Measurements from ENCODE around the gene CTSA. TPM values are rescaled to one million over a fixed set of nuclear protein-coding genes. Genes with fewer than 3 reads are reported as not detected.

Gene CTSA
- total RNA-seq, 1 experiment from 2014 or later = 282 TPM

DNA sequence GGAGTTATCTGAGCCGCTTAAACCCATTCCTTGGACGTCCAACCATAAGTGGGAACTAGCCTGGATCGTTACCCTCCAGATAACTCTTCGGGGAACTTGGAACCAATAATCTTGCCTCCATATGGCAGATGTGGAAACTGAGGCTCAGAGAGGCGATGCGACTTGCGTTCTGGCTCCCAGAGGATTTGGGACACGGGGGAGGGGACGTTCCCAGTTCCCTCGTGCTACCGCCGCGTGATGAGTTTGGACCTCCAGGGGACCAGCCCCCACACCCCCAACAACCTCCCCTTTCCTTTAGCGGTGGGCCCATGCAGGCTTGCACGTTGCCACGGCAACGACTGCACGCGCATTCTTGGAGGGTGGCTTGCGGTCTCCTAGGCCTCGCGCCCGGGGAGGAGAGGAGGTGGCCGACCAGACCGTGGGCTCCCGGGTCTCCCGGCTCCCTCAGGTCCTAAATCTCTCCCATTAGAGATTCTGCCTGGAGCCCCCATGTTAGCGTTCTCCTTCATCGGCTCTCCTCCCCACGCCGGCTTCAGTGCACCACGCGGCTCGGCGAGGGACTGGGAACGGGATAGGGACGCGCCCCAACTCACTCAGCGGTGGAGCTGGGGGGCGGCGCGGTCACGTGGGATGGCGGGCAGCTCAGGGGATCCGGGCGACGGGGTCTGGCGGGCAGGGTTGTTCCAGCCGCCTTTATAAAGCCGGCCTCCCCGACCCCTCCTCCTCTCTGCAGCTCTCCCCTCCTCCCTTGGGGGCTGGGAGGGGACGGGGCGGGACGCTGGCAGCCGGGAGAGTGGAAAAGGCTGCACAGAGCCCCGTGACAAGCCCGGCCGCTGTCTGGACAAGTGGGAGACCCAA is 20.6 kb downstream of the CTSA start, which contains the start of gene PLTP:
Gene PLTP (minus strand): TSS at position 670 of the 858 bp plus-strand sequence. CDS start 703 bp downstream, outside the sequence.
- CTCF ChIA-PET = interaction anchor here (0.6 to 1.0 kb wide), 3 partner anchors 21 to 1248 kb away, joined by 3 to 4 read pairs (median 4); partner anchors contain the start of genes CTSA and NEURL2
- intact Hi-C loops (cut with micrococcal nuclease; ENCODE audit: unreplicated experiment) = loop anchor here (2.0 kb wide), 1 partner anchor 23 kb away; the partner anchor contains the start of gene PCIF1

GRCh38 chr20:45912344-45912682 is 21.2 kb downstream of the CTSA start:
- CTCF ChIA-PET = interaction anchor here (1.0 kb wide), 1 partner anchor 21 kb away, joined by 4 read pairs; the partner anchor contains the start of genes CTSA and NEURL2
- H3K4me3 Mint-ChIP-seq (ENCODE audit: unreplicated experiment) = peak overlapping the region; percentile 72
- POLR2A ChIA-PET = interaction anchor here (0.9 to 1.1 kb wide), 3 partner anchors 10 to 32 kb away, joined by 3 to 4 read pairs (median 4); partner anchors contain the start of gene PCIF1

More for the DNA sequence above, 20.6 kb downstream of the CTSA start, which contains the start of gene PLTP:
- POLR2A ChIA-PET = interaction anchor here (0.9 to 1.1 kb wide), 3 partner anchors 11 to 31 kb away, joined by 3 to 4 read pairs (median 4); partner anchors contain the start of gene PCIF1
- H3K36me3 Mint-ChIP-seq (ENCODE audit: insufficient read depth, unreplicated experiment) = peaks cover 14% of the 10 kb centered on the region
- no peaks in the 10 kb centered on the region for H3K9me3 Mint-ChIP-seq (ENCODE audit: unreplicated experiment)
- peak; percentile 73 to 78 for DNase-seq
- TSS peak; percentile 79 for BruUV-seq (replicated peaks)
- TF ChIP-seq, protein P1, sequence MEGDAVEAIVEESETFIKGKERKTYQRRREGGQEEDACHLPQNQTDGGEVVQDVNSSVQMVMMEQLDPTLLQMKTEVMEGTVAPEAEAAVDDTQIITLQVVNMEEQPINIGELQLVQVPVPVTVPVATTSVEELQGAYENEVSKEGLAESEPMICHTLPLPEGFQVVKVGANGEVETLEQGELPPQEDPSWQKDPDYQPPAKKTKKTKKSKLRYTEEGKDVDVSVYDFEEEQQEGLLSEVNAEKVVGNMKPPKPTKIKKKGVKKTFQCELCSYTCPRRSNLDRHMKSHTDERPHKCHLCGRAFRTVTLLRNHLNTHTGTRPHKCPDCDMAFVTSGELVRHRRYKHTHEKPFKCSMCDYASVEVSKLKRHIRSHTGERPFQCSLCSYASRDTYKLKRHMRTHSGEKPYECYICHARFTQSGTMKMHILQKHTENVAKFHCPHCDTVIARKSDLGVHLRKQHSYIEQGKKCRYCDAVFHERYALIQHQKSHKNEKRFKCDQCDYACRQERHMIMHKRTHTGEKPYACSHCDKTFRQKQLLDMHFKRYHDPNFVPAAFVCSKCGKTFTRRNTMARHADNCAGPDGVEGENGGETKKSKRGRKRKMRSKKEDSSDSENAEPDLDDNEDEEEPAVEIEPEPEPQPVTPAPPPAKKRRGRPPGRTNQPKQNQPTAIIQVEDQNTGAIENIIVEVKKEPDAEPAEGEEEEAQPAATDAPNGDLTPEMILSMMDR (IDR thresholded peaks at IDR 0.05; ENCODE audit: insufficient read depth in 1 of 2, low read depth in 1 of 2, low read length in 1 of 2, severe bottlenecking in 1 of 2, unreplicated experiment in 1 of 2) = no peak
- no peaks in the 10 kb centered on the region for H3K36me3 ChIP-seq (ENCODE audit: control insufficient read depth, insufficient read depth, low read length)
- H3K27ac Mint-ChIP-seq (ENCODE audit: unreplicated experiment) = peak within 1 kb of the TSS; percentile 37
- H3K27me3 Mint-ChIP-seq (ENCODE audit: insufficient read depth, unreplicated experiment) = no peaks in the 10 kb centered on the region
- H3K27me3 ChIP-seq (replicated peaks; ENCODE audit: control insufficient read depth, insufficient read depth, low read length) = no peaks in the 10 kb centered on the region
- H3K4me1 ChIP-seq = peaks cover 12% of the 10 kb centered on the region
- H3K4me3 Mint-ChIP-seq (ENCODE audit: unreplicated experiment) = peak within 1 kb of the TSS; percentile 72
- peak within 1 kb of the TSS; percentile 42 for H3K4me3 ChIP-seq (ENCODE audit: low read depth, low read length)
- no peaks in the 10 kb centered on the region for H3K9me3 ChIP-seq
- H3K4me1 Mint-ChIP-seq (ENCODE audit: low read depth, unreplicated experiment) = peaks cover 7% of the 10 kb centered on the region

GRCh38 chr20:45913116-45913515 is 22.0 kb downstream of the CTSA start:
- Histone ChIP-seq H3K4me1 (peaks cover 12% of the 10 kb centered on the region), H3K27me3 (replicated peaks; ENCODE audit: control insufficient read depth, insufficient read depth, low read length) (no peaks in the 10 kb centered on the region), H3K36me3 (ENCODE audit: control insufficient read depth, insufficient read depth, low read length) (no peaks in the 10 kb centered on the region), H3K9me3 (no peaks in the 10 kb centered on the region), H3K4me3 (ENCODE audit: low read depth, low read length) (no peak overlapping the region)
- intact Hi-C loops (cut with micrococcal nuclease; ENCODE audit: unreplicated experiment) = loop anchor here (2.0 kb wide), 1 partner anchor 22 kb away; the partner anchor contains the start of gene PCIF1
- Mint-ChIP-seq H3K4me3 (ENCODE audit: unreplicated experiment) (no peak overlapping the region), H3K9me3 (ENCODE audit: unreplicated experiment) (no peaks in the 10 kb centered on the region), H3K4me1 (ENCODE audit: low read depth, unreplicated experiment) (peaks cover 7% of the 10 kb centered on the region), H3K27ac (ENCODE audit: unreplicated experiment) (no peak overlapping the region), H3K27me3 (ENCODE audit: insufficient read depth, unreplicated experiment) (no peaks in the 10 kb centered on the region), H3K36me3 (ENCODE audit: insufficient read depth, unreplicated experiment) (peaks cover 14% of the 10 kb centered on the region)
- CTCF ChIA-PET = no interaction called here
- no peak for DNase-seq
- POLR2A ChIA-PET = no interaction called here
- BruUV-seq (replicated peaks) = no TSS peak
- TF ChIP-seq, protein P1 (IDR thresholded peaks at IDR 0.05; ENCODE audit: insufficient read depth in 1 of 2, low read depth in 1 of 2, low read length in 1 of 2, severe bottlenecking in 1 of 2, unreplicated experiment in 1 of 2) = no peak

More at GRCh38 chr20:45912344-45912682, 21.2 kb downstream of the CTSA start:
- H3K4me1 Mint-ChIP-seq (ENCODE audit: low read depth, unreplicated experiment) = peaks cover 7% of the 10 kb centered on the region
- TF ChIP-seq, protein P1 (IDR thresholded peaks at IDR 0.05; ENCODE audit: insufficient read depth in 1 of 2, low read depth in 1 of 2, low read length in 1 of 2, severe bottlenecking in 1 of 2, unreplicated experiment in 1 of 2) = no peak
- no peaks in the 10 kb centered on the region for H3K27me3 ChIP-seq (replicated peaks; ENCODE audit: control insufficient read depth, insufficient read depth, low read length)
- intact Hi-C loops (cut with micrococcal nuclease; ENCODE audit: unreplicated experiment) = loop anchor here (2.0 kb wide), 1 partner anchor 22 kb away; the partner anchor contains the start of gene PCIF1
- peak overlapping the region; percentile 37 for H3K27ac Mint-ChIP-seq (ENCODE audit: unreplicated experiment)
- DNase-seq = no peak
- H3K9me3 Mint-ChIP-seq (ENCODE audit: unreplicated experiment) = no peaks in the 10 kb centered on the region
- H3K4me1 ChIP-seq = peaks cover 12% of the 10 kb centered on the region
- H3K4me3 ChIP-seq (ENCODE audit: low read depth, low read length) = peak overlapping the region; percentile 42
- no peaks in the 10 kb centered on the region for H3K27me3 Mint-ChIP-seq (ENCODE audit: insufficient read depth, unreplicated experiment)
- H3K36me3 ChIP-seq (ENCODE audit: control insufficient read depth, insufficient read depth, low read length) = no peaks in the 10 kb centered on the region
- H3K9me3 ChIP-seq = no peaks in the 10 kb centered on the region
- BruUV-seq (replicated peaks) = no TSS peak
- peaks cover 14% of the 10 kb centered on the region for H3K36me3 Mint-ChIP-seq (ENCODE audit: insufficient read depth, unreplicated experiment)

Data from Caco-2 (cell line).